Stimulated activated naive CD8-positive, alpha-beta T cell treated with anti-CD3 and anti-CD28 coated beads, Interleukin-15, amount 100 ng/mL, for 72 hours (primary cell): ENCODE results near the gene NRL.

Source experiments
- ATAC-seq: fragments of 150-1000 bp; cut with Tn5 transposase; 2 replicates; pipeline ENCODE4 v1.10.0; 2021; ENCODE audit warnings: mild to moderate bottlenecking, moderate library complexity
- DNase-seq, 2 donors: peaks; one replicate each; pipeline ENCODE4 v3.0.0; 2021 to 2022
- H3K27ac Mint-ChIP-seq, 2 donors: one replicate each; pipeline ENCODE4 v1.8.0; 2022; ENCODE audit warnings: mild to moderate bottlenecking in 2 of 2, mixed read lengths in 2 of 2, moderate library complexity in 2 of 2
- H3K27me3 Mint-ChIP-seq: one replicate; pipeline ENCODE4 v1.8.0; 2022; ENCODE audit warnings: mixed read lengths
- H3K4me1 Mint-ChIP-seq: one replicate; pipeline ENCODE4 v1.8.0; 2022; ENCODE audit warnings: mild to moderate bottlenecking, mixed read lengths
- H3K4me3 Mint-ChIP-seq, 2 donors: one replicate each; pipeline ENCODE4 v1.8.0; 2022; ENCODE audit warnings: mild to moderate bottlenecking in 2 of 2, mixed read lengths in 2 of 2, moderate library complexity in 1 of 2
- H3K9me3 Mint-ChIP-seq, 2 donors: one replicate each; pipeline ENCODE4 v1.8.0; 2022; ENCODE audit warnings: mixed read lengths in 2 of 2

NRL gene

DNA sequence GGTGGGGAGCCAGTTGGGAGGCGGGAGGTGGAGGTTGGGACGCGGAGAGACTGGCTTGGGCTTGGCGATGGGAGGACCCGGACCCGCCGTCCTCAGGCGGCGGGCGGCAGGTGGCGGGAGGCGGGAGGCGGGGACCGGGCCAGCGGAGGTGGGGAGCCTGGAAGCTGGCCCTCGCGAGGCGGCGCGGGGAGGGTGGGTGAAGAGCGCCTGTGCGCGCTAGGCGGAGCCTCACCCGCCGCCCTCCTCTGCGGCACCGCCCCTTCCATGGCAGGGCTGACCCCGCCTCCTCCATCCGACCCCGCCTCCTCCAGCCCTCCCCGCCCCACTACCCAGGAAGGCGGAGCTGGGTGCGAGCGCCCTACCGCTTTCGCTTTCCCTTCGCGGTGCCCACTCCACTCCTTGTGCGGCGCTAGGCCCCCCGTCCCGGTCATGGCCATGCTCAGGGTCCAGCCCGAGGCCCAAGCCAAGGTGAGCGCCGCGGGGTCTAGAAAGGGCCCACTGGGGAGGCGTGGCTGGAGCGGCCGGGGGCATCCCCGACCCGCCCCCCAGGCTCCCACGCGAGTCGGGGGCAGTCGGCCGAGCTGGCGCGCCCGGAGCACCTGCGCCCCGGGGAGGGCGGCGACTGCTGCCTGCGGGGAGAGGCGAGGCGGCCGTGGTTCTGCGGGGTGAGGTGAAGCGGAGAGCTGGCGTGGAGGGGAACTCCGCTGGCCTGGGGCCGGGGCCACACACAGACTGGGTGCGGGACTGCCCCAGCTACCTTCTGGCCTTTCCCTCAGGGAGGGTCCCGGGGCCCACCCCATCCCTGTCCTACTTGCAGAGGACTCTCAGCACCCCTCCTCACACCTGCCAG, 21.3 kb upstream of the NRL start, which contains the start of gene PSME1:
TSS of gene PSME1 (plus strand) at position 361 of the 850 bp plus-strand sequence. CDS start at position 430, 69 bp downstream.
- H3K4me3 Mint-ChIP-seq = peak within 1 kb of the TSS; percentile 91 to 98
- ATAC-seq = peak; percentile 92
- H3K4me1 Mint-ChIP-seq = peaks cover 63% of the 10 kb centered on the region
- peak within 1 kb of the TSS; percentile 92 to 94 for H3K27ac Mint-ChIP-seq
- DNase-seq = peak; percentile 94
- no peaks in the 10 kb centered on the region for H3K27me3 Mint-ChIP-seq
- no peaks in the 10 kb centered on the region for H3K9me3 Mint-ChIP-seq

DNA sequence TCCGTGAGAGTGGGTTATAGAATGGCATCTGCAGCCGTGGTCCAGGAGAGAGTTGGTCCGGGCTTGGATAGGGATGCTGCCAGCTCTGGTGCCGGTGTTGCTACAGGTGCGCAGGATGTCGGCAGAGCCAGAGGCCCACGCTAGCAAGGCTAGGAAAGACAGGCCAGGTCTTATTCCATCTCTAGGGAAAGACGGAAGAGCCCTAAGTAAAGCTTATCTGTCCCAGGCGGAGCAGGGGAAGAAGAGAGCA, 20.8 kb upstream of the NRL start:
- peak; percentile 3 for ATAC-seq

DNA sequence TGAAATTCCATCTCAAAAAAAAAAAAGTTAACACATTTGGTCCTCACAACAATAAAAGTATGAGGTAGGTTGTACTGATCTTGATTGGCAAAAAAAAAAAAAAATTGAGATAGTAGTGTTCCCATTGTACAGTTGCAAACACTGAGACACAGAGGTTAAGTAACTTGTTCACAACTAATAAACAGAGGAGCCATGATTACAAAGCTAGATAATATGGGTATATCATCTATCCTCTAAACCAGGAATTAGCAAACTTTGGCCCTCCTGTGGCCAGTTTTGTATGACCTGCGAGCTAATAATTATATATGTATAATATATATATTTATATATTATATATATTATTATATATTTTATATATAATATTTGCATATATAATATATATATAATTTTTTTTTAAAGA, 19.0 kb upstream of the NRL start:
- Mint-ChIP-seq H3K4me3 (no peak overlapping the region), H3K27ac (no peak overlapping the region), H3K4me1 (peaks cover 56% of the 10 kb centered on the region), H3K27me3 (no peaks in the 10 kb centered on the region), H3K9me3 (no peaks in the 10 kb centered on the region)
- no peak for DNase-seq
- ATAC-seq = no peak

More for the DNA sequence above, 20.8 kb upstream of the NRL start:
- DNase-seq = no peak
- Mint-ChIP-seq H3K9me3 (no peaks in the 10 kb centered on the region), H3K27ac (peak overlapping the region; percentile 79 to 92), H3K27me3 (no peaks in the 10 kb centered on the region), H3K4me1 (peaks cover 68% of the 10 kb centered on the region), H3K4me3 (peak overlapping the region; percentile 91 to 98)

DNA sequence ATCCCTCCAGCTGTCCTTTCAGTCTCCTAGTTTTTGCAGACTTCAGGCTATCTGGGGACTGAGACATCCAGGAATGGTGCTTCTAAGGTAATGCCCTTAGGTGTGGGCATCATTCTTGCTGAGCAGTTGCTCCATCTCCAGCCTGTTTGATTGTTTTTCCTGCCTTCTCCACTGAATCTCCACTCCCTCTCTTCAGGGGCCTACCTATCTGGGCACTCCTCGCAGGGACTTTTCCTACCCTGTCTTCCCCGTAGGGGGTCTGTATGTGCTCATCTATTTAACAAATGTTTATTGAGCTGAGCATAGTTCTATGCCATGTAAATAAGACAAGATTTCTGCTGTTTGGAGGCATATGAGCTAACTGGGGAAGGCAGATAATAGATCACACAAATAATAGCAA, 18.2 kb upstream of the NRL start:
- no peaks in the 10 kb centered on the region for H3K27me3 Mint-ChIP-seq
- peak overlapping the region; percentile 52 to 73 for H3K4me3 Mint-ChIP-seq
- no peak for ATAC-seq
- no peak for DNase-seq
- H3K27ac Mint-ChIP-seq = peak overlapping the region; percentile 90 to 95
- no peaks in the 10 kb centered on the region for H3K9me3 Mint-ChIP-seq
- peaks cover 50% of the 10 kb centered on the region for H3K4me1 Mint-ChIP-seq

DNA sequence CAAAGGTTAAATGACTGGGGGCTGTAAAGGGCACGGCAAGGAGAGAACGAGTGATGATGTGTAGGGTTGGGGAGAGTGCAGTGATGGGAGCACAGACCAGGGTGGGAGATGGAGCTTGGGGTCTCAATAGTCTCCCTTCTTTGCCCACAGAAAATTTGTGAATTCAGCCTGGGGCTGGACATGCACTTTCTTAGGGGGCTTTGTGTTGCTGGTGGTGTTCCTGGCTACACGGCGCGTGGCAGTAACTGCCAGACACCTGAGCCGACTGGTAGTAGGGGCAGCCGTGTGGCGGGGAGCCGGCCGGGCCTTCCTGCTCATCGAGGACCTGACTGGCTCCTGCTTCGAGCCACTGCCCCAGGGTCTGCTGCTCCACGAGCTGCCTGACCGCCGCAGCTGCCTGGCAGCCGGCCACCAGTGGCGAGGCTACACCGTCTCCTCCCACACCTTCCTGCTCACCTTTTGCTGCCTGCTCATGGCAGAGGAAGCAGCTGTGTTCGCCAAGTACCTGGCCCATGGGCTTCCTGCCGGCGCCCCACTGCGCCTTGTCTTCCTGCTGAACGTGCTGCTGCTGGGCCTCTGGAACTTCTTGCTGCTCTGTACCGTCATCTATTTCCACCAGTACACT, 17.4 kb upstream of the NRL start:
- H3K9me3 Mint-ChIP-seq = no peaks in the 10 kb centered on the region
- peak; percentile 32 to 40 for DNase-seq
- peaks cover 46% of the 10 kb centered on the region for H3K4me1 Mint-ChIP-seq
- peak overlapping the region; percentile 52 to 73 for H3K4me3 Mint-ChIP-seq
- ATAC-seq = no peak
- no peaks in the 10 kb centered on the region for H3K27me3 Mint-ChIP-seq
- H3K27ac Mint-ChIP-seq = peak overlapping the region; percentile 90 to 95

DNA sequence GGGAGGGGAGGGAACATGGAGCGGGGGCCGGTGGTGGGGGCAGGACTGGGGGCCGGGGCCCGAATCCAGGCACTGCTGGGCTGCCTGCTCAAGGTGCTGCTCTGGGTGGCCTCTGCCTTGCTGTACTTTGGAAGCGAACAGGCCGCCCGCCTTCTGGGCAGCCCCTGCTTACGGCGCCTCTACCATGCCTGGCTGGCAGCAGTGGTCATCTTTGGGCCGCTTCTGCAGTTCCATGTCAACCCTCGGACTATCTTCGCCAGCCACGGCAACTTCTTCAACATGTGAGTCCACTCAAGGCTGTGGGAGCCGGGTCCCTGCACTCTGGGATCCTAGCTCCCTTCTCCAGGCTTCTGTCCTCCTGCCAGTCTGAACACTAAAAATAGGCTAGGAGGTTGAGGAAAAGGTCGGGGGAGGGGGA, 16.8 kb upstream of the NRL start:
- no peaks in the 10 kb centered on the region for H3K27me3 Mint-ChIP-seq
- H3K4me1 Mint-ChIP-seq = peaks cover 40% of the 10 kb centered on the region
- H3K27ac Mint-ChIP-seq = peak overlapping the region in 1 of 2 donors; percentile 74
- ATAC-seq (no peak), DNase-seq (no peak)
- H3K4me3 Mint-ChIP-seq = peak overlapping the region in 1 of 2 donors; percentile 73
- H3K9me3 Mint-ChIP-seq = no peaks in the 10 kb centered on the region

DNA sequence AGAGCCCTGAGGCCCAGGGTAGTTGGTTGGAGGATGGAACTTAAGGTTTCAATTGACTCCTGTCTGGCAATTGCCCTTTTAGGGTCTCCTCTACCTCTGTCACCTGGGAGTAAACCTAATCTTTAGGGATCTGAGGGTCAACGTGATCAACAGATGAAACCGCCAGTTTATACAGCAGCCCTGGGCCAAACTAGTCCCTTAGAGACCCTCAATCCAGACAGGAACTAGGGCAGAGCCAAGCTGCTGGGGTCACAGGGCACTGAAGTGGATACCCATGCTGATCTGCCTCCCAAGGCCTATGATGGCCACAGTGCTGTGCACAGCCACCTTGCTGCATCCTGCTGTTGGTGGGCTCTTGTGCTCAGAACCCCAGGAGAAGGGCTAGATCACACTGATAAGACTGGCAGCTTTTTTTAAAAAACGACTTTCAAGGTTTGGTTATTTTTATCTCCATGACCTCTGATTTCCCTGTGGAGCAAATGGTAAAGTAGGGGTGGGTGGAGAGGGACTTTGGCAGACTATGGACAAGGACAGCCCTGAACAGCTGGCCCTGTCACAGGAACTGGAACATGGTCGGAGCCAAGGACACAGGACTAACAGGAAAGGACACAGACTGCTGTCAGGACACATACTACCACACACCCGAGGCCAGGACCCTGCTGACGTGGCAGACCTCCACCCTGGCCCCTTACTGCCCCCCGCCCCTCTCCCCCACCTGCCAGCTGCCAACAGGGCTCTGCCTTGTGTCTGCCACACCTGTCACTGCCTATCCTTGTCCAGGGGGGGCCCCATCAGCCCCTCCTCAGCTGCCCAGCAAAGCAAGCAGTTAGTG, 16.2 kb upstream of the NRL start:
- no peaks in the 10 kb centered on the region for H3K27me3 Mint-ChIP-seq
- H3K9me3 Mint-ChIP-seq = no peaks in the 10 kb centered on the region
- DNase-seq (no peak), ATAC-seq (no peak)
- no peak overlapping the region for H3K27ac Mint-ChIP-seq
- H3K4me1 Mint-ChIP-seq = peaks cover 40% of the 10 kb centered on the region
- no peak overlapping the region for H3K4me3 Mint-ChIP-seq

DNA sequence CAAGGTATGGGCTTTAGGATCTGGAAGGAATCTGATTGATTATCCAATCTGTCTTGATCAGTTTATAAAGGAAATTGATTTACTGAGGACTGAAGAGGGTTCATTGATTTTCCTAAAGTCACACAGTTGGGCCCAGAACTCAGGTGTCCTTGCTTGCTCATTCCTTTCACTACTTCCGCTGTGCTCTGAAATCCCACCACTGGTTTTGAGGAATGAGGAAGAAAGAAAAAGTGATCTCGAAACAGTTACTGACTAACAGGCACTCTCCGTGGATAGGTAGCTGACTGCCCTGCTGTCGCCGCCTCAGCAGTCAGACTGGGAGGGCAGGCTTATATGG, 15.6 kb upstream of the NRL start, which contains the start of gene FITM1:
TSS of gene FITM1 (plus strand) at position 280 of the 337 bp plus-strand sequence. CDS start 905 bp downstream, outside the sequence.
- Mint-ChIP-seq H3K4me1 (peaks cover 36% of the 10 kb centered on the region), H3K4me3 (no peak within 1 kb of the TSS), H3K9me3 (no peaks in the 10 kb centered on the region), H3K27me3 (no peaks in the 10 kb centered on the region), H3K27ac (no peak within 1 kb of the TSS)
- no peak for ATAC-seq
- no peak for DNase-seq

DNA sequence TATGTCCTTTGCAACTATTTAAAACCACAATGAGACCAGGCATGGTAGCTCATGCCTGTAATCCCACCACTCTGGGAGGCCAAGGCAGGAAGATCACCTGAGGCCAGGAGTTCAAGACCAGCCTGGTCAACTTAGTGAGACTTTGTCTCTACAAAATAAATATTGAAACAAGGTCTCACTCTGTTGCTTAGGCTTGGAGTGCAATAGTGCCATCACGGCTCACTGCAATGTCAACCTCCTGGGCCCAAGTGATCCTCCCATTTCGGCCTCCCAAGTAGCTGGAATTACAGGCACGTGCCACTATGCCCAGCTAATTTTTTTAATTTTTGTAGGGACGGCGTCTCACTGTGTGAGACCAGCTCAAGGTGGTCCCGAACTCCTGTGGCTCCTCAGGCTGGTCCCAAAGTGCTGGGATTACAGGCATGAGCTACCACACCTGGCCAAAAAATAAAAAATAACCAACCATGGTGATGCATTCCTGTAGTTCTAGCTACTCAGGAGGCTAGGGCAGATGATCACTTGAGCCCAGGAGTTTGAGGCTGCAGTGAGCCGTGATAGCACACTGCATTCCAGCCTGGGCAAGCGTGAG, 14.8 kb upstream of the NRL start:
- no peak overlapping the region for H3K4me3 Mint-ChIP-seq
- H3K9me3 Mint-ChIP-seq = no peaks in the 10 kb centered on the region
- H3K4me1 Mint-ChIP-seq = peaks cover 30% of the 10 kb centered on the region
- H3K27ac Mint-ChIP-seq = no peak overlapping the region
- no peaks in the 10 kb centered on the region for H3K27me3 Mint-ChIP-seq
- DNase-seq (no peak), ATAC-seq (no peak)

DNA sequence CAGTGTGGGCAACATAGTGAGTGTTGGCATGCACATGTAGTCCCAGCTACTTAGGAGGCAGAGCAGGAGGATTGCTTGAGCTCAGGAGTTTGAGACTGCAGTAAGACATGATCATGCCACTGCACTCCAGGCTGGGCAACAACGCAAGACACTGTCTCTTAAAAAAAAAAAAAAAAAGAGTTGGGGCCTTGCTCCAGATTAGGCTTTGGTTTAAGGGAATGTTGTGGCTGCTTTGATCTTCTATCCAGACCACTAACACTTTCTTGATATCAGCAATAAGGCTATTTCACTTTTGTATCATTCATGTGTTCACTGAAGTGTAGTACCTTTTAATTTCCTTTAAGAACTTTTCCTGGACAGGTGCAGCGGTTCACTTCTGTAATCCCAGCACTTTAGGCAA, 12.9 kb upstream of the NRL start:
- H3K27ac Mint-ChIP-seq = no peak overlapping the region
- peaks cover 36% of the 10 kb centered on the region for H3K4me1 Mint-ChIP-seq
- no peak overlapping the region for H3K4me3 Mint-ChIP-seq
- H3K9me3 Mint-ChIP-seq = no peaks in the 10 kb centered on the region
- no peak for ATAC-seq
- DNase-seq = no peak
- no peaks in the 10 kb centered on the region for H3K27me3 Mint-ChIP-seq

DNA sequence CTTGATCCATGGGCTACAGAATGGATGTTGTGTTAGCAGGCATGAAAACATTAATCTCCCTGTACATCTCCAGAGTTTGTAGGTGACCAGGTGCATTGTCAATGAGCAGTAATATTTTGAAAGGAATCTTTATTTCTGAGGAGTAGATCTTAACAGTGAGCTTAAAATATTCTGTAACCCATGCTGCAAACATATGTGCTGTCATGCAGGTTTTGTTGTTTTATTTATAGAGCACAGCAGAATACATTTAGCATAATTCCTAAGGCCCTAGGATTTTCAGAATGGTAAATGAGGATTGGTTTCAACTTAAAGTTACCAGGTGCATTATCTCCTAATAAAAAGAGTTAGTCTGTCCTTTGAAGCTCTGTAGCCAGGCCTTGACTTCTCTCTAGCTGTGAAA, 12.2 kb upstream of the NRL start:
- ATAC-seq = no peak
- Mint-ChIP-seq H3K27me3 (no peaks in the 10 kb centered on the region), H3K4me3 (no peak overlapping the region), H3K9me3 (no peaks in the 10 kb centered on the region), H3K4me1 (peaks cover 28% of the 10 kb centered on the region), H3K27ac (no peak overlapping the region)
- DNase-seq = no peak

DNA sequence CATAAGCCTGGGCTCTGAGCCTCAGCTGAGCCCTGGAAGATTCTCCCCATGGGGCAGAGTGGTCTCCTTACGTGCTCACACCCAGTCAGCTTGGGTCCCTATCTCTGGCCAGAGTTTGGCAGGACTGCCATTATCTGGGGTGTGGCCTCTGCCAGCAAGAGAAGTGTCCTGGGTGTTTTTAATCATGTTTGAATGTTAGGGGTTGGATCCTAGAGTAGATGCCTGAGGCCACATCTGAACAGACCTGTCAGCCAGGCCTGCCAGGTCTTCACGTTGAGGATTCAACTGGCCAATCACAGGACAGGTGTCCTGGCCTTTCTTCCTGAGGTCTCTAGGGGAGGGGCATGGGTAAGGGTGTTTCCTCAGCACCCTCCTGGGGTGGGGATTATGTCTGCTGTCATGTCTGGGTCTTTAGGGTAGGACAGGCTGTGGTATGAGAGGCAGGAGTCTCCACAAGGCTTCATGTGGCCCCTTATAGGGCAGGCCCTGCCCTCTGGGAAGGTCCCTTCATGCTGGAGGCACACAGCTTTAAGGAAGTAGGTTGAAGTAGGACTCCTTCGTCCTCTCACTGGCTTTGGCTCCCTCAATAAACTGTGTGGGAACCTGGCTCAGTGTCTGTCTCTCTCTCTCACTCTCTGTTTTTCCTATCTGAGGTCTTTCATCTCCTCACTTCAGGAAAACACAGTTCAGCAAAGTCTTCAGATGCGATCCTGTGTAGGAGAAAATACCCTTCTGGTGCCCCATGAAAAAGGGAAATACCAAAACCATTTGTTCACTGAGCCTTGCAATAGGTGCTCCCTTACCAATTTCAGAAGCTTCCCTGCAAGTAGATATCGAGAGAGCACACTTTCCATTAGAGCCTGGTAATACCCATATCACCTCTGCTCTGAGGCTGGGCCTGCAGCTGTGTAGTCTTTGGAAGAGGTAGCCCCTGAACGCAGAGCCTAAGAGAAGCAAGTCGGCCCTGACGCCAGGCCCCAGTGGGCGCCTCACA, 9.0 kb upstream of the NRL start:
- no peak for DNase-seq
- H3K9me3 Mint-ChIP-seq = no peaks in the 10 kb centered on the region
- ATAC-seq = peak; percentile 54
- H3K27ac Mint-ChIP-seq = peak overlapping the region in 1 of 2 donors; percentile 54
- H3K27me3 Mint-ChIP-seq = no peaks in the 10 kb centered on the region
- peaks cover 18% of the 10 kb centered on the region for H3K4me1 Mint-ChIP-seq
- H3K4me3 Mint-ChIP-seq = no peak overlapping the region

DNA sequence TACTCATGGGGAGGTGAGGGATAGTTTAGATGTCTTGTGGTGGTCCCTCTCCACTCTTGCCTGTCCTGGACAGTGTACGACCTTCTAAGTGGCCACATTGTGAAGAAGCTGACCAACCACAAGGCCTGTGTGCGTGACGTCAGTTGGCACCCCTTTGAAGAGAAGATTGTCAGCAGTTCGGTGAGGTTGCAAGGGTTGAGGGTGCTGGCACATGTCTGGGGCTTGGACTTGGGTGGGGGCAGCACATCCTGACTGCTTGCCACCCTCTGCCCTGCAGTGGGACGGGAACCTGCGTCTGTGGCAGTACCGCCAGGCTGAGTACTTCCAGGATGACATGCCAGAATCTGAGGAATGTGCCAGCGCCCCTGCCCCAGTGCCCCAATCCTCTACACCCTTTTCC, 8.1 kb upstream of the NRL start:
- DNase-seq (no peak), ATAC-seq (peak; percentile 18)
- peaks cover 15% of the 10 kb centered on the region for H3K4me1 Mint-ChIP-seq
- no peaks in the 10 kb centered on the region for H3K27me3 Mint-ChIP-seq
- H3K4me3 Mint-ChIP-seq = no peak overlapping the region
- H3K27ac Mint-ChIP-seq = peak overlapping the region in 1 of 2 donors; percentile 19
- no peaks in the 10 kb centered on the region for H3K9me3 Mint-ChIP-seq

DNA sequence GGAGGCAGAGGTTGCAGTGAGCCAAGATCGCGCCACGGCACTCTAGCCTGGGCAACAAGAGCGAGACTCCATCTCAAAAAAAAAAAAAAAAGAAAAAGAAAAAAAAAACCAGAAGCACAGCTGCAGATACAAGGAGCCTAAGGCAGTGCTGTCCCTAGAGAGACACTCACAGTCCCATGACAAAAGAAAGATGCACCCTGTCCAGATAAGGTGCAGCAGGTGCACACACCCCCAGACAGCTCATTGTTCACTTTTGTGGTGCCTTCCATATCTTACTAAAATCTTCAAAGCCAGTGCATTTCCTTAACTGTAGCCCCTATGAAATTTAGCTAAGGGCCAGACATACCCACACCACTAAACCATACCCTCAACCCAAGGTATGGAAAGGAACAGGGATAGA, 7.7 kb upstream of the NRL start:
- no peaks in the 10 kb centered on the region for H3K27me3 Mint-ChIP-seq
- H3K9me3 Mint-ChIP-seq = no peaks in the 10 kb centered on the region
- peaks cover 12% of the 10 kb centered on the region for H3K4me1 Mint-ChIP-seq
- H3K4me3 Mint-ChIP-seq = no peak overlapping the region
- ATAC-seq = peak; percentile 39
- H3K27ac Mint-ChIP-seq = peak overlapping the region in 1 of 2 donors; percentile 19
- no peak for DNase-seq
